Activated CD4-positive, alpha-beta T cell treated with anti-CD3 and anti-CD28 coated beads for 1 hour (primary cell): ENCODE results near the gene TMEM50B.
"Not testable (repeated sequence)": the region's sequence is repeated elsewhere in the genome, so short reads cannot be mapped to it uniquely, and the experiment has no call there.

Experiments used
- DNase-seq: peaks from one replicate; pipeline ENCODE4 v3.0.0-alpha.2; 2020

The TMEM50B gene

GRCh38 chr21:33477066-33477465, 2.7 kb downstream of the TMEM50B start:
- DNase-seq: no peak

DNA sequence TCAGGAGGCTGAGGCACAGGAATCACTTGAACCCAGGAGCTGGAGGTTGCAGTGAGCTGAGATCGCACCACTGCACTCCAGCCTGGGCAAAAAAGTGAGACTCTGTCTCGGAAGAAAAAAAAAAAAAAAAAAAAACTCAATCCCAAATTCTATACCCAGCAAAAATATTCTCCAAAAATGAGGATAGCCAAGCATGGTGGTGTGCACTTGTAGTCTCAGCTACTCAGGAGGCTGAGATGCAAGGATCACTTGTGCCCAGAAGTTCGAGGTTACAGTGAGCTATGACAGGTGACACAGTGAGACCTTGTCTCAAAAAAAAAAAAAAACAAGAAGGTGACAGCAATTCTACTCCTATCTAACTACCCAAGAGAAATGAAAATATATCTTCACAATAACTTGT, 6.4 kb downstream of the TMEM50B start:
- no peak for DNase-seq

GRCh38 chr21:33470701-33471100, 9.1 kb downstream of the TMEM50B start:
- DNase-seq: no peak

DNA sequence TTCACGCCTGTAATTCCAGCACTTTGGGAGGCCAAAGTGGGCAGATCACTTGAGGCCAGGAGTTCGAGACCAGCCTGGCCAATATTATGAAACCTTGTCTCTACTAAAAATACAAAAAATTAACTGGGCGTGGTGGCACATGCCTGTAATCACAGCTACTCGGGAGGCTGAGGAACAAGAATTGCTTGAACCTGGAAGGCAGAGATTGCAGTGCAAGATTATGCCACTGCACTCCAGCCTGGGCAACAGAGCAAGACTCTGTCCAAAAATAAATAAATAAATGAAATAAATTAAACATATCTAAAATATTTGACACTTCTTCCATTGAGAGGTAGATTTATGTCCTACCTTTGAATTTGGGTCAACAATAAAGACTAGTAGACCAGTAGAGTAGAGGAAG, 10.6 kb downstream of the TMEM50B start:
- not testable (repeated sequence) for DNase-seq

DNA sequence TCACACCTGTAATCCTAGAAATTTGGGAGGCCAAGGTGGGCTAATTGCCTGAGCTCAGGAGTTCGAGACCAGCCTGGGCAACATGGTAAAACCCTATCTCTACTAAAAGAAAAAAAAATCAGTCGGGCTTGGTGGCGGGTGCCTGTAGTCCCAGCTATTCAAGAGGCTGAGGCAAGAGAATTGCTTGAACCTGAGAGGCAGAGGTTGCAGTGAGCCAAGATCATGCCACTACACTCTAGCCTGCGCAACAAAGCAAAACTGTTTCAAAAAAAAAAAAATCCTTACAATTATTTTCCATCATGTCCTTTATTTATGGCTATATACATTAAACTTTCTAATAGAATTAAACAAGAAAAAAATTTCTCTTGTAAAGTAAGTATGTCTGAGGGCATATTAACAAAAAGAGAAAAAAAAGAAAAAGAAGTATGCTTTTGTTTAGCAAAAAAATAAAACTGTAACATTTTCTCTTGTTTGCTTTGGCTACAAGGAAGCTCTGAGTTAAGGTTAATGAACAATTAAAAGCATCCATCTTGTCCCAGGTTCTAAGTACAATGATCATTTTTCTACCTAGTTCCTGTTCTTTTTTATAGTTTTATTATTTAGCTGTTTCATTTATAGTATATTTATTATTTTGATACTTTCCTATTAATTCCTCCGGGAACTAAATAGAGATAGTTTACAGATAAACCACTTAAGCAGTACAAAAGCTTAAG, 18.1 kb downstream of the TMEM50B start:
- DNase-seq: no peak

DNA sequence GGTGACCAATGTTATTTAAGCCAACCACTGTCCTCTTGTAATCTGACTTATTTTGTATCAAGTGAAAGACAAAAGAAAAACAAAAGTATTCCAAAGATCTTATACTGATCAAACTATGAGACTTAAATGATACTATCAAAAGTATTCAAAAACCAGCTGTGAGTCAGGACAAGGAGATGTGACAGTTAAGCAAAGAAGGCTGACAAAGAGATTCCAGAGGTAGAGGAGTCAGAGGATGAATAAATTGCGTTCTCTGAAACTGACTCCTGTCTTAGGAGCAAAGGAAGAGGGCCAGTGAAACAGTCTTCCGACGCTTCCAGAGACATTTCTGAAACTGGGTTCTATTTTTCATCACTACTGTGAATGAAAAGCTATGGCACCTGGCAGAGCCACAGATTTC, 20.9 kb downstream of the TMEM50B start:
- DNase-seq: no peak

DNA sequence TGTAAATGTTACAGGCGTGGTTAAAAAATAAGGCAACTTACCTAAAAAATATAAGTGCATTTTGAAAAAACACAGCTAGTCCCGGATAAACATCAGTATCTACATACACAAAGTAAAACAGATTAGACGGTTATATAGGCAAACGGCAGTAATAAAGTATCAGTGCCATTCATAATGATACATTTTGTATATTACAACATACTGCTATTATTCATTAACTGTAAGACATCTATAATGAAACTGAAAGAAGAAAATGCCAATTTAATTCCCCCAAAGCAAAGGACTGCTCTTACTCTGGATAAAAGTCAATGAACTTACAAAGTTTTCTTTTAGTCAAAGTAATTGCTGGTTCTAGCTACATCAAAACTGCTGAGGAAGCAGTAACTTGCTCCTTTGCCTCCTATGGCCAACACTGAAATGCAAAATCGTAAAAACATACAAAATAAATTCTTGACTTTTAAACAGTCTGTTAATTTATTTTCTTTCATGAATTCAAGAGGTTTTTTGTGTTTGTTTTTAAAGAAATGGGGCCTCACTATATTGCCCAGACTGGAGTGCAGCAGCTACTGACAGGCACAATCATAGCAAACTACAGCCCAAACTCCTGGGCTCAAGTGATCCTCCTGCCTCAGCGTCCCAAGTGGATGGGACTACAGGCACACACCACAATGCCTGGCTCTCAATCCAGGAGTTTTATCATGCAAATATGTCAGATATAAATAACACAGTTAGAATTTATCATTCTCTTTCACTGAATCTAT, 23.9 kb downstream of the TMEM50B start:
- DNase-seq: no peak

DNA sequence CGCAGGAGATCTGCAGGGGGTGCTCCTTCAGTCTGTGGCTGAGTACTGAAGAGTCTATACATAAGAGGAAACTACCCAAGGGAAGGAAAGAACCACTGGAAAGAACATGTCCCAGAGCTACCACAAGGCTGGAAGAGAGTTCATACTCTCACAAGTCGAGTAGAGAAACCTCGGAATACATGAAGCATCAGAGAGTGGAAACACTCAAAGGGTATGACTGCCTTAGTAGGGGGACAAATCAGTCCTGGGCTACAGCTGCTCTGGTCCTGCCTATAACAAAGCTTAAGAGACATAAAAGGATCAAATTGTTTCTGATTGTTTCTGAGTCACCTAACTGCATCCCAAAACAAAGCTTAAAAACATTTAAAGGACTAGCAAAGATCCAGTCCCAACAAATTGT, 27.4 kb downstream of the TMEM50B start:
- no peak for DNase-seq

GRCh38 chr21:33451634-33452071, 28.1 kb downstream of the TMEM50B start:
- no peak for DNase-seq

GRCh38 chr21:33449616-33450015, 30.2 kb downstream of the TMEM50B start:
- no peak for DNase-seq

DNA sequence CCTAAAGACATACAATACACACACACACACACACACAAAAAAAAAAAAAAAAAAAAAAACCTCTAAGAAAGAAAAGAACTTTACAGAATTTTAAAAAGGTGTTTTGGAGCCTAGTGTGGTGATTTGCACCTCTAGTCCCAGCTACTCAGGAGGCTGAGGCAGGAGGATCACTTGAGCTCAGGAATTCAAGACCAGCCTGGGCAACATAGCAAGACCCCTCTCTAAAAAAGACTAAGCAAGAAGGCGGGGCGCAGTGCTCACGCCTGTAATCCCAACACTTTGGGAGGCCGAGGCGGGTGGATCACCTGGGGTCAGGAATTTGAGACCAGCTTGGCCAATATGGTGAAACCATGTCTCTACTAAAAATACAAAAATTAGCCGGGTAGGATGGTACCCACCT, 33.2 kb downstream of the TMEM50B start:
- DNase-seq: not testable (repeated sequence)

DNA sequence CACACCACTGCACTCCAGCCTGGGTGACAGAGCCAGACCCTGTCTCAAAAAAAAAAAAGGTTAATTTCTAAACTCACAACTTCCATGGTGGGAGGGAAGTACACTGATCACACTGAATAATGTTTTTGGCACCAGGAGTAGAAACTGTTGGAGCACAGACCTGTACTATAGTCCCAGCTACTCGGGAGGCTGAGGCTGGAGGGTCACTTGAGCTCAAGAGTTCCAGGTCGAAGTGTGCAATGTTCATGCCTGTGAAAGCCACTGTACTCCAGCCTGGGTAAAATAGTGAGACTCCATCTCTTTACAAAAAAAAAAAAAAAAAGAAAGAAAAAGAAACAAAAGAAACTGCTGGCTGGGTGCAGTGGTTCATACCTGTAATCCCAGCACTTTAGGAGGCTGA, 35.3 kb downstream of the TMEM50B start:
- DNase-seq: no peak

DNA sequence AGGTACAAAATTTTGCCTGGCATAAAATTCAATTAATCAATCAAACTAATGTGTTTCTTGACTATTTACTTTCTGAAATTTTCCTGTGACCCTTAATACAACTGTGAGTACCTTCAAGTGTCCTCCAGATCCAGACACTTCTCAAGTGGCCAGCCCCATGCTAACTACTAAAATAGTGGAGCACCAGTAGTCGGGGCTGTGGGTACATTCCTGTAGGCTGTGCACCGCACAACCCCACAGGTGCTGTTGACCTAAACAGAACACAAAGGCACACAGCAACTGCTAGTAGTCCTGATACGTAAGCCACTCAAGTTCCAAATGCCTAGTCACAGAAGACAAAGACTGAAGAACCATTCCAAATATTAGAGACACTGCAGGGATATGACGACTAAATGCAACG, 36.6 kb downstream of the TMEM50B start:
- DNase-seq: no peak

DNA sequence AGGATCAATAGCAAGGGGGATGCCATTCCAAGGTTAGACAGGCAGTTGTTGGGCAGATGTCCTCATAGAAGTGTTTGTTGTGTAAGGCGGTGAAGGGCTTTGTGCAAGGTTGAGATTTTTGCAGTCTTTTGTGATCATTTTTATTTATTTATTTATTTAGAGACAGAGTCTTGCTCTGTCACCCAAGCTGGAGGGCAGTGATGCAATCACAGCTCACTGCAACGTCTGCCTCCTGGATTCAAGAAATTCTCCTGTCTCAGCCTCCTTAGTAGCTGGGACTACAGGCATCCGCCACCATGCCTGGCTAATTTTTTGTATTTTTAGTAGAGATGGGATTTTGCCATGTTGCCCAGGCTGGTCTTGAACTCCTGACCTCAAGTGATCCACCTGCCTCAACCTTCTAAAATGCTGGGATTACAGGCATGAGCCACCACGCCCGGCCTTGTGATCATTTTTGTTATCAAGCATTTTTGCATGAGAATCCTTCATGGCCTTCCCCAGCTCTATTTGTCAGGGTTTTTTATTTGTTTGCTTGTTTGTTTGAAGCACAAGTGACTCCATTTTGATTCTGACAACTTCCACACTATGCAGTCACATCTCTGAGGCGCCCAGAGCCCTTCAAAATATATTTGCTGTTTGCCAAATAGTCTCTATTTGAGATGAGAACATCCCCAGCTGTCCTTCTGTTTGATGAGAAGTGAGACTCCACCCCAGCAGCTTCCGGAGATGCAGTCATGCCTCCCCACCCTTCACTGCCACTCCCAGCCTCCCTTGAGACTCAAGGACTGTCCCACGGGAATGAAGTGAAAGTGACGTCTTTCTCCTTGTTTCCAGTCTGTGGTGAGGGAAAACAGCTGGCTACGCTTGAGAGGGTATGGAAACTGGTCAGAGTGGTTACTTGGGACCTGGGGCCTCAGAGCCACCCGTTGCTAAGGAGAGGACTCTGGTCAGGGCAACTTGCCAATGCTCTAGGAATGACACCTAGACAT, 38.0 kb downstream of the TMEM50B start:
- DNase-seq: no peak

GRCh38 chr21:33437140-33437539, 42.6 kb downstream of the TMEM50B start:
- no peak for DNase-seq

- no peak for DNase-seq
Measured at GRCh38 chr21:33434770-33435360, 44.9 kb downstream of the TMEM50B start.

DNA sequence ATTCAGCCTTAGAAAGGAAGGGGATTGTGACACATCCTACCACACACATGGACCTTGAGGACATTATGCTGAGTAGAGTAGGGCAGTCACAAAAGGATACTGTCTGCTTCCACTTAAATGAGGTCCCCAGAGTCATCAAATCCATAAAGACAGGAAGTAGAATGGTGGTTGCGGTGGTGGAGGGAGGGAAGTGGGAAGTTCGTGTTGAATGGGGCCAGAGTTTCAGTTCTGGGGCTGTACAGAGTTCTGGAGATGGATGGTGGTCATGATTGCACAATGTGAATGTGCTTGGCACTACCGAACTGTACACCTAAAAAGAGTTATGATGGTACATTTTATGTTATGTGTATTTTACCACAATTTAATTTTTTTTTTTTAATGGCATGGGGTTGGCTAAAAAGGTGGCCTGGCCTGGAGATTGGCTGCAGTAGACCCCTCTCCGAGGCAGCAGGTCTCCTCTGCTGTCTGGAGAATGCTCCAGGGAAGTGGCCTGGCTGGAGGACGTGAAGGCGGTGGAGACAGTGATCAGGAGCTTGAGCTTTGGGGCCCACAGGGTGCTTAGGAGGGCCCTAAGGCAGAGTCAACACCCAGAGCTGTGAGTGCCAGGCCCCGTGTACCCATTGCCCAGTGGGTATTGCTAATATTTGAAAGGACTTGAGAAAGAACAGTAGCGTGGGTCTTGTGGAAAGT, 46.2 kb downstream of the TMEM50B start:
- DNase-seq: no peak

GRCh38 chr21:33433001-33433400, 46.8 kb downstream of the TMEM50B start:
- no peak for DNase-seq

- no peak for DNase-seq
Measured at GRCh38 chr21:33432496-33432895, 47.3 kb downstream of the TMEM50B start.

GRCh38 chr21:33430858-33431257, 48.9 kb downstream of the TMEM50B start:
- DNase-seq: no peak

- no peak for DNase-seq
Measured at GRCh38 chr21:33428669-33429068, 51.1 kb downstream of the TMEM50B start.

DNA sequence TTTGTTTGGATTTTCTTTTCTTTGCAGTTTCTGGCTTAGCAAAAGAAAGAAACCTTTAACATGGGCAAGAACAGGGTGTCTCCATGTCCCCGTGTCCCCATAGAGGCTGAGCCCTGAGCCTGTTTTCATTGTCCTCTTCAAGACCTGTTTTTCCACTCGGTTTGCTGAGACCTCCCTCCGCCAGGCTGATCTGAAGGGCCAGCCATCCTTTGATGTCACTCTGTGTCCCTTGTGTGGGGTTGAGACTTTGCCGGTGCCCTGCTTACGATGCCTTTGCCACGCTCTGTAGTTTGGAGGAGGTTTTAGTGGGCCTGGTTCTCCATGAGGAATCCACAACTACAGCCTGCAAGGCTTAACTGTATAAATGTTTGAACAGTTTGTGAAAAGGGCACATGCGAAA, 52.7 kb downstream of the TMEM50B start:
- DNase-seq: no peak
